Hepatocyte (in vitro differentiated cells): ENCODE data around the gene HIRA. TPM values are rescaled to one million over a fixed set of nuclear protein-coding genes. Genes with fewer than 3 reads are reported as not detected.
"Not testable (repeated sequence)": the region's sequence is repeated elsewhere in the genome, so short reads cannot be mapped to it uniquely, and the experiment has no call there.

Experiments
- DNase-seq: peaks from one replicate; pipeline ENCODE4 v3.0.0-alpha.2; 2016; ENCODE audit warnings: low spot score
- H2AFZ ChIP-seq: fragments of 200-600 bp; sonication (generic); 2 replicates; pipeline ENCODE4 v1.6.0; 2016; ENCODE audit warnings: antibody characterized with exemption, mild to moderate bottlenecking
- H3K27ac ChIP-seq: fragments of 200-600 bp; sonication (generic); 2 replicates; pipeline ENCODE4 v1.5.1; 2016; ENCODE audit warnings: mild to moderate bottlenecking
- H3K27me3 ChIP-seq: fragments of 200-600 bp; sonication (generic); 2 replicates; pipeline ENCODE4 v1.6.1; 2016
- H3K36me3 ChIP-seq: fragments of 200-600 bp; sonication (generic); replicated peaks from 2 replicates; pipeline ENCODE4 v1.5.1; 2016; ENCODE audit warnings: low read depth; ENCODE audit not compliant: insufficient read depth
- H3K4me1 ChIP-seq: fragments of 200-600 bp; sonication (generic); 2 replicates; pipeline ENCODE4 v1.5.1; 2016; ENCODE audit warnings: mild to moderate bottlenecking, moderate library complexity; ENCODE audit not compliant: insufficient read depth
- H3K4me2 ChIP-seq: fragments of 200-600 bp; sonication (generic); 2 replicates; pipeline ENCODE4 v1.6.0; 2016
- H3K4me3 ChIP-seq: fragments of 200-600 bp; sonication (generic); 2 replicates; pipeline ENCODE4 v1.5.1; 2016; ENCODE audit warnings: mild to moderate bottlenecking
- H3K79me2 ChIP-seq: fragments of 200-600 bp; sonication (generic); 2 replicates; pipeline ENCODE4 v1.6.0; 2017; ENCODE audit warnings: mild to moderate bottlenecking
- H3K9me2 ChIP-seq: fragments of 200-600 bp; sonication (generic); replicated peaks from 2 replicates; pipeline ENCODE4 v1.6.0; 2017; ENCODE audit warnings: mild to moderate bottlenecking; ENCODE audit not compliant: insufficient read depth
- H3K9me3 ChIP-seq: fragments of 200-600 bp; sonication (generic); 2 replicates; pipeline ENCODE4 v1.5.1; 2016; ENCODE audit warnings: low read depth, mild to moderate bottlenecking
- H4K20me1 ChIP-seq: fragments of 200-600 bp; sonication (generic); 2 replicates; pipeline ENCODE4 v1.6.0; 2016; ENCODE audit warnings: mild to moderate bottlenecking; ENCODE audit not compliant: insufficient read depth, poor library complexity, severe bottlenecking
- EZH2 ChIP-seq: fragments of 200-600 bp; sonication (generic); IDR thresholded peaks from 2 replicates; pipeline ENCODE4 v1.6.1; 2016; ENCODE audit warnings: antibody characterized with exemption, mild to moderate bottlenecking, borderline replicate concordance
- EZH2phosphoT487 ChIP-seq: fragments of 200-600 bp; sonication (generic); IDR thresholded peaks from one replicate; pipeline ENCODE4 v1.6.1; 2018; ENCODE audit warnings: antibody characterized with exemption, mild to moderate bottlenecking, low read depth, moderate library complexity; ENCODE audit not compliant: unreplicated experiment, severe bottlenecking
- WGBS: methylation state at CpG from one replicate; pipeline ENCODE4 v1.1.6; 2016; ENCODE audit warnings: low lambda C conversion rate; ENCODE audit errors: missing lambda C conversion rate; 5-methylcytosine and 5-hydroxymethylcytosine counted together
- polyA plus RNA-seq: library from polyadenylated mRNA; unstranded; fragments of >200 nt; fragmentation: Nextera tagmentation; extraction: Ambion mirVana; gene quantifications from 2 replicates; pipeline ENCODE4 v1.2.1, GENCODE V29; 2016
- total RNA-seq: library from RNA; depleted of rRNA; stranded (reverse); fragments of >200 nt; gene quantifications from 2 replicates; pipeline ENCODE4 v1.2.3, GENCODE V29; 2014
- TF ChIP-seq, protein P1 (sequence below): fragments of 200-600 bp; sonication (generic); IDR thresholded peaks from 2 replicates; pipeline ENCODE4 v1.5.1; 2016; ENCODE audit warnings: antibody characterized with exemption, mild to moderate bottlenecking; ENCODE audit not compliant: poor library complexity

The HIRA gene
- total and polyA plus RNA-seq, 2 experiments from 2014 or later, result 23.5 to 30.6 TPM

- 93% methylated on average over 2 of the region's 2 CpGs for WGBS
- DNase-seq, result no peak
- no peak overlapping the region for H3K27ac ChIP-seq
- no peaks in the 10 kb centered on the region for H3K4me1 ChIP-seq
- H2AFZ ChIP-seq, result no peak overlapping the region
- no peaks in the 10 kb centered on the region for H3K9me2 ChIP-seq
- no peak overlapping the region for H3K4me3 ChIP-seq
- TF ChIP-seq EZH2phosphoT487, result no peak
- TF ChIP-seq, protein P1, sequence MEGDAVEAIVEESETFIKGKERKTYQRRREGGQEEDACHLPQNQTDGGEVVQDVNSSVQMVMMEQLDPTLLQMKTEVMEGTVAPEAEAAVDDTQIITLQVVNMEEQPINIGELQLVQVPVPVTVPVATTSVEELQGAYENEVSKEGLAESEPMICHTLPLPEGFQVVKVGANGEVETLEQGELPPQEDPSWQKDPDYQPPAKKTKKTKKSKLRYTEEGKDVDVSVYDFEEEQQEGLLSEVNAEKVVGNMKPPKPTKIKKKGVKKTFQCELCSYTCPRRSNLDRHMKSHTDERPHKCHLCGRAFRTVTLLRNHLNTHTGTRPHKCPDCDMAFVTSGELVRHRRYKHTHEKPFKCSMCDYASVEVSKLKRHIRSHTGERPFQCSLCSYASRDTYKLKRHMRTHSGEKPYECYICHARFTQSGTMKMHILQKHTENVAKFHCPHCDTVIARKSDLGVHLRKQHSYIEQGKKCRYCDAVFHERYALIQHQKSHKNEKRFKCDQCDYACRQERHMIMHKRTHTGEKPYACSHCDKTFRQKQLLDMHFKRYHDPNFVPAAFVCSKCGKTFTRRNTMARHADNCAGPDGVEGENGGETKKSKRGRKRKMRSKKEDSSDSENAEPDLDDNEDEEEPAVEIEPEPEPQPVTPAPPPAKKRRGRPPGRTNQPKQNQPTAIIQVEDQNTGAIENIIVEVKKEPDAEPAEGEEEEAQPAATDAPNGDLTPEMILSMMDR, result no peak
- no peak for TF ChIP-seq EZH2
- H3K4me2 ChIP-seq, result no peak overlapping the region
- no peaks in the 10 kb centered on the region for H3K9me3 ChIP-seq
- H4K20me1 ChIP-seq, result no peaks in the 10 kb centered on the region
- H3K36me3 ChIP-seq, result no peaks in the 10 kb centered on the region
- no peaks in the 10 kb centered on the region for H3K27me3 ChIP-seq
- no peaks in the 10 kb centered on the region for H3K79me2 ChIP-seq
Measured at GRCh38 chr22:19321757-19322156, 109.8 kb downstream of the HIRA start.

GRCh38 chr22:19320136-19320535 is 111.4 kb downstream of the HIRA start:
- H3K4me3 ChIP-seq, result not testable (repeated sequence)
- whole genome bisulfite sequencing, result 94% methylated on average over 8 of the region's 8 CpGs

GRCh38 chr22:19319281-19319680 is 112.3 kb downstream of the HIRA start:
- H3K79me2 ChIP-seq, result no peaks in the 10 kb centered on the region
- no peaks in the 10 kb centered on the region for H3K4me1 ChIP-seq
- H3K9me2 ChIP-seq, result no peaks in the 10 kb centered on the region
- H3K27me3 ChIP-seq, result no peaks in the 10 kb centered on the region
- H3K27ac ChIP-seq, result no peak overlapping the region
- no peak overlapping the region for H3K4me2 ChIP-seq
- H3K4me3 ChIP-seq, result no peak overlapping the region
- H3K9me3 ChIP-seq, result no peaks in the 10 kb centered on the region
- DNase-seq, result no peak
- H3K36me3 ChIP-seq, result no peaks in the 10 kb centered on the region
- no peak overlapping the region for H2AFZ ChIP-seq
- TF ChIP-seq EZH2phosphoT487, result no peak
- no peak for TF ChIP-seq EZH2
- TF ChIP-seq, protein P1, result no peak
- H4K20me1 ChIP-seq, result no peaks in the 10 kb centered on the region

More at GRCh38 chr22:19320136-19320535, 111.4 kb downstream of the HIRA start:
- H3K36me3 ChIP-seq, H3K4me2 ChIP-seq, H3K79me2 ChIP-seq, H4K20me1 ChIP-seq, H3K9me3 ChIP-seq, H3K4me1 ChIP-seq, DNase-seq, H3K27me3 ChIP-seq, H2AFZ ChIP-seq, H3K27ac ChIP-seq, H3K9me2 ChIP-seq: not testable (repeated sequence)

- no peak overlapping the region for H3K4me2 ChIP-seq
- no peak overlapping the region for H3K4me3 ChIP-seq
- DNase-seq, result no peak
- no peaks in the 10 kb centered on the region for H3K27me3 ChIP-seq
- H3K79me2 ChIP-seq, result no peaks in the 10 kb centered on the region
- H4K20me1 ChIP-seq, result no peaks in the 10 kb centered on the region
- no peak overlapping the region for H3K27ac ChIP-seq
- TF ChIP-seq EZH2phosphoT487, result no peak
- TF ChIP-seq, protein P1, result no peak
- no peak for TF ChIP-seq EZH2
- H3K9me3 ChIP-seq, result no peaks in the 10 kb centered on the region
- H3K36me3 ChIP-seq, result no peaks in the 10 kb centered on the region
- H3K4me1 ChIP-seq, result no peaks in the 10 kb centered on the region
- H2AFZ ChIP-seq, result no peak overlapping the region
- H3K9me2 ChIP-seq, result no peaks in the 10 kb centered on the region
Measured at GRCh38 chr22:19317865-19318264, 113.7 kb downstream of the HIRA start.
